Ascending aorta (tissue), 2 donors: ENCODE measurements around the gene CDT1. TPM values are rescaled to one million over a fixed set of nuclear protein-coding genes. Genes with fewer than 3 reads are reported as not detected.
"Not testable (repeated sequence)": the region's sequence is repeated elsewhere in the genome, so short reads cannot be mapped to it uniquely, and the experiment has no call there.

Source experiments
- DNase-seq, 2 donors: peaks; one replicate each; pipeline ENCODE4 v3.0.0-alpha.2; 2019; ENCODE audit warnings: low spot score in 2 of 2
- H3K27ac ChIP-seq, 2 donors: fragments of 200-600 bp; sonication (generic); one replicate each; pipeline ENCODE4 v1.5.1; 2016 to 2017; ENCODE audit warnings: mild to moderate bottlenecking in 1 of 2
- H3K27me3 ChIP-seq: fragments of 200-600 bp; sonication (generic); one replicate; pipeline ENCODE4 v1.5.1; 2017
- H3K36me3 ChIP-seq, 2 donors: fragments of 200-600 bp; sonication (generic); one replicate each; pipeline ENCODE4 v1.5.1; 2016
- H3K4me1 ChIP-seq, 2 donors: fragments of 200-600 bp; sonication (generic); one replicate each; pipeline ENCODE4 v1.5.1; 2016 to 2017; ENCODE audit warnings: mild to moderate bottlenecking in 1 of 2
- H3K4me3 ChIP-seq, 2 donors: fragments of 200-600 bp; sonication (generic); one replicate each; pipeline ENCODE4 v1.5.1; 2016 to 2017; ENCODE audit warnings: mild to moderate bottlenecking in 1 of 2
- H3K9me3 ChIP-seq, 2 donors: fragments of 200-600 bp; sonication (generic); one replicate each; pipeline ENCODE4 v1.5.1; 2016
- intact Hi-C: fragments of 100-400 bp; cut with DNase I; formaldehyde crosslinking; loops from one replicate; pipeline ENCODE4 v1.15.1; 2023
- total RNA-seq: library from RNA; depleted of rRNA; stranded (reverse); fragments of >200 nt; gene quantifications from one replicate; pipeline ENCODE4 v1.1.0, GENCODE V29; 2016
- TF ChIP-seq, protein P1 (sequence below), 3 experiments: fragments of 200-600 bp in 2 of 3; fragments of 450-650 bp in 1 of 3; sonication (generic) in 2 of 3; IDR thresholded peaks; one replicate each; pipeline ENCODE4 v1.5.1; 2016 to 2019; ENCODE audit warnings: antibody characterized with exemption in 3 of 3, mild to moderate bottlenecking in 1 of 3, moderate library complexity in 1 of 3

Gene CDT1
- total RNA-seq, 1 donor from 2014 or later, result not detected

- Histone ChIP-seq H3K4me3 (peak within 1 kb of the TSS; percentile 93 to 95), H3K36me3 (no peaks in the 10 kb centered on the region), H3K27ac (peak within 1 kb of the TSS; percentile 90 to 93), H3K4me1 (peaks cover 15 to 23% of the 10 kb centered on the region in 2 donors), H3K27me3 (no peaks in the 10 kb centered on the region), H3K9me3 (no peaks in the 10 kb centered on the region)
- DNase-seq, result peak in 1 of 2 donors; percentile 88
- TF ChIP-seq, protein P1, sequence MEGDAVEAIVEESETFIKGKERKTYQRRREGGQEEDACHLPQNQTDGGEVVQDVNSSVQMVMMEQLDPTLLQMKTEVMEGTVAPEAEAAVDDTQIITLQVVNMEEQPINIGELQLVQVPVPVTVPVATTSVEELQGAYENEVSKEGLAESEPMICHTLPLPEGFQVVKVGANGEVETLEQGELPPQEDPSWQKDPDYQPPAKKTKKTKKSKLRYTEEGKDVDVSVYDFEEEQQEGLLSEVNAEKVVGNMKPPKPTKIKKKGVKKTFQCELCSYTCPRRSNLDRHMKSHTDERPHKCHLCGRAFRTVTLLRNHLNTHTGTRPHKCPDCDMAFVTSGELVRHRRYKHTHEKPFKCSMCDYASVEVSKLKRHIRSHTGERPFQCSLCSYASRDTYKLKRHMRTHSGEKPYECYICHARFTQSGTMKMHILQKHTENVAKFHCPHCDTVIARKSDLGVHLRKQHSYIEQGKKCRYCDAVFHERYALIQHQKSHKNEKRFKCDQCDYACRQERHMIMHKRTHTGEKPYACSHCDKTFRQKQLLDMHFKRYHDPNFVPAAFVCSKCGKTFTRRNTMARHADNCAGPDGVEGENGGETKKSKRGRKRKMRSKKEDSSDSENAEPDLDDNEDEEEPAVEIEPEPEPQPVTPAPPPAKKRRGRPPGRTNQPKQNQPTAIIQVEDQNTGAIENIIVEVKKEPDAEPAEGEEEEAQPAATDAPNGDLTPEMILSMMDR (IDR thresholded peaks at IDR 0.05), result peak; percentile 90 to 98 (median 95)
- intact Hi-C loops, result loop anchor here (1.0 to 2.0 kb wide), 6 partner anchors 17 to 71 kb away; partner anchors contain the start of genes CDT1, GALNS and TRAPPC2L
Measured at GRCh38 chr16:88785106-88785924, 18.3 kb upstream of the CDT1 start, which contains the start of gene PIEZO1. Gene PIEZO1 (minus strand): TSS chr16:88785220. CDS start chr16:88784964, 256 bp downstream.

DNA sequence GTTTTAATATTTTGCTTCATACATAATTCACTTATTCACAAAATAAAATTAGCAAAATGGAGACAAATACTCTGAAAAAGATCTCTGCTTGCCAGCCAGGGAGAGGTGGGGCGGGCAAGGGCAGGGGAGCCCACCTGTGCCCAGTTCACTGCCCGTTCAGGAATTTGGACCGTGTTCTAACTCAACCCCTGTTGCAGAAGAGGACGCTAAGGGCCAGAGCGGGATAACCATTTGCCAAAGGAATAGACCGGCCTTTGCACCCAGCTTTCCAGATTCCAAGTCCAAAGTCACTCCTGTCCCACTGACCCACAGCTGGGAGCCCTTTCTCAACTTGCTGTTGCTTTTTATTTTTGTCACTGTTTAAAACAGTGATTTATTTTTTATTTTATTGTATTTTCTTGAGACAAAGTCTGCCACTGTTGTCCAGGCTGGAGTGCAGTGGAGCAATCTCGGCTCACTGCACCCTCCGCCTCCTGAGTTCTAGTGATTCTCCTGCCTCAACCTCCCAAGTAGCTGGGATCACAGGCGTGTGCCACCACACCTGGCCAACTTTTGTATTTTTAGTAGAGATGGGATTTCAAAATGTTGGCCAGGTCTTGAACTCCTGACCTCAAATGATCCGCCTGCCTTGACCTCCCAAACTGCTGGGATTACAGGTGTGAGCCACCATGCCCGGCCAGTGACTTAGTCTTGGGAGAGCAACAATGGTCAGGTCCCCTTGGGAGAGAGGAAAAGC lies 15.8 kb upstream of the CDT1 start:
- DNase-seq, result no peak
- no peaks in the 10 kb centered on the region for H3K9me3 ChIP-seq
- intact Hi-C loops, result no loop called here
- no peaks in the 10 kb centered on the region for H3K27me3 ChIP-seq
- TF ChIP-seq, protein P1 (IDR thresholded peaks at IDR 0.05), result no peak
- H3K27ac ChIP-seq, result no peak overlapping the region
- no peak overlapping the region for H3K4me3 ChIP-seq
- no peaks in the 10 kb centered on the region for H3K36me3 ChIP-seq
- peaks cover 10 to 15% of the 10 kb centered on the region in 2 donors for H3K4me1 ChIP-seq

DNA sequence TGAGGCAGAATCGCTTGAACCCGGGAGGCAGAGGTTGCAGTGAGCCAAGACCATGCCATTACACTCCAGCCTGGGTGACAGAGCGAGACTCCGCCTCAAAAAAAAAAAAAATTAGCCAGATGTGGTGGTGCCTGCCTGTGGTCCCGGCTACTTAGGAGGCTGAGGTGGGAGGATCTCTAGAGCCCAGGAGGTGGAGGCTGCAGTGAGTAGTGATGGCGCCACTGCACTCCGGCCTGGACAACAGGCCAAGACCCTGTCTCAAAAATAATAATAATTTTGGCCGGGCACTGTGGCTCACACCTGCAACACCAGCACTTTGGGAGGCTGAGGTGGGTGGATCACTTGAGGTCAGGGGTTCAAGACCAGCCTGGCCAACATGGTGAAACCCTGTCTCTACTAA lies 14.8 kb upstream of the CDT1 start:
- H3K9me3 ChIP-seq, H3K4me3 ChIP-seq, H3K4me1 ChIP-seq, H3K27ac ChIP-seq, DNase-seq, intact Hi-C loops, H3K27me3 ChIP-seq, H3K36me3 ChIP-seq: not testable (repeated sequence)

DNA sequence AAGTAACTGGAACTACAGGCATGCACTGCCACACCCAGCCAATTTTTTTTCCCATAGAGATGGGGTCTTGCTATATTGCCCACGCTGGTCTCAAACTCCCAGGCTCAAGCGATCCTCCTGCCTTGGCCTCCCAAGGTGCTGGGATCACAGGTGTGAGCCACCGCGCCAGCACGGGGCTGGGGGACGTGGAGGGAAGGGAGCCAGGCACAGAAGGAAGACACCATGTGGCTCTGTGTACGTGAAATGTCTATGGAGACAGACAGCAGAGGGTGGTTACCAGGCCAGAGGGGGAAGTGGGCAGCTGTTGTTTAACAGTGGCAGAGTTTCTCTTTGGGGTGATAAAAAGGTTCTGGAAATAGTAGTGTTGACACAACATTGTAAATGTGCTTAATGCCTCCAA lies 14.0 kb upstream of the CDT1 start:
- TF ChIP-seq, protein P1 (IDR thresholded peaks at IDR 0.05), result no peak
- Histone ChIP-seq H3K4me3 (no peak overlapping the region), H3K9me3 (no peaks in the 10 kb centered on the region), H3K27ac (no peak overlapping the region), H3K4me1 (peaks cover 0 to 3% of the 10 kb centered on the region in 2 donors), H3K27me3 (no peaks in the 10 kb centered on the region), H3K36me3 (no peaks in the 10 kb centered on the region)
- intact Hi-C loops, result no loop called here
- DNase-seq, result no peak

GRCh38 chr16:88790312-88791211 lies 13.0 kb upstream of the CDT1 start:
- no peak for DNase-seq
- peaks cover 0 to 3% of the 10 kb centered on the region in 2 donors for H3K4me1 ChIP-seq
- H3K36me3 ChIP-seq, result no peaks in the 10 kb centered on the region
- no peak overlapping the region for H3K27ac ChIP-seq
- TF ChIP-seq, protein P1 (IDR thresholded peaks at IDR 0.05), result no peak
- no peaks in the 10 kb centered on the region for H3K27me3 ChIP-seq
- intact Hi-C loops, result no loop called here
- no peak overlapping the region for H3K4me3 ChIP-seq
- H3K9me3 ChIP-seq, result no peaks in the 10 kb centered on the region
